H1 (cell line): ENCODE results near the gene PLCB1. TPM values are rescaled to one million over a fixed set of nuclear protein-coding genes. Genes with fewer than 3 reads are reported as not detected.

Experiments used
- ASH2L ChIP-seq: fragments of 200-600, 300-600 bp; sonication (generic); IDR thresholded peaks from one replicate; pipeline ENCODE4 v1.7.1; 2017; ENCODE audit warnings: low read length
- EGR1 ChIP-seq: IDR thresholded peaks from 2 replicates; pipeline ENCODE4 v1.6.1; 2011; ENCODE audit warnings: low read depth, low read length, borderline replicate concordance
- GTF2F1 ChIP-seq: IDR thresholded peaks from 2 replicates; pipeline ENCODE4 v1.6.1; 2012; ENCODE audit warnings: low read depth, low read length, improper control_type of control experiment, borderline replicate concordance
- JUND ChIP-seq: IDR thresholded peaks from 2 replicates; pipeline ENCODE4 v1.6.1; 2011; ENCODE audit warnings: mild to moderate bottlenecking, improper control_type of control experiment, low read length
- KDM4A ChIP-seq: IDR thresholded peaks from one replicate; pipeline ENCODE4 v1.7.1; 2012; ENCODE audit warnings: low read depth, mild to moderate bottlenecking, moderate library complexity, low read length, inconsistent platforms; ENCODE audit not compliant: severe bottlenecking
- RNF2 ChIP-seq: fragments of 200-900, 300-1000 bp; sonication (generic); IDR thresholded peaks from 2 replicates; pipeline ENCODE4 v1.7.1; 2016; ENCODE audit warnings: borderline replicate concordance, low read depth, mild to moderate bottlenecking, antibody characterized with exemption, low read length; ENCODE audit not compliant: poor library complexity, severe bottlenecking; ENCODE audit errors: missing control alignments
- polyA plus RNA-seq, 7 experiments: library from polyadenylated mRNA; depleted of rRNA in 3 of 7; stranded (reverse) in 5 of 7; unstranded in 2 of 7; fragments of >200 nt in 5 of 7; fragments of 200-250 nt in 2 of 7; gene quantifications; 1 replicate in 5 of 7; 2 replicates in 1 of 7; 4 replicates in 1 of 7; pipeline versions ENCODE4 v1.2.1 to v1.2.3, GENCODE V29; 2011 to 2013; ENCODE audit warnings: missing spikeins in 2 of 7, mixed read lengths in 2 of 7
- total RNA-seq: library from RNA; stranded (reverse); fragmentation: NEBNext Ultra II Directional; extraction: Animal tissue kit (Norgen Biotek cat#: 25700); gene quantifications from 2 replicates; pipeline ENCODE4 v1.2.1, GENCODE V29; 2021
- TF ChIP-seq, protein P1 (sequence below): fragments of 300-600 bp; sonication (generic); IDR thresholded peaks from 2 replicates; pipeline ENCODE4 v1.7.1; 2012; ENCODE audit warnings: low read length, moderate library complexity, mild to moderate bottlenecking, inconsistent platforms; ENCODE audit not compliant: insufficient replicate concordance
- TF ChIP-seq, protein P2 (sequence below): IDR thresholded peaks from 2 replicates; pipeline ENCODE4 v1.6.1; 2012; ENCODE audit warnings: inconsistent platforms
- TF ChIP-seq, protein P3 (sequence below): IDR thresholded peaks from 2 replicates; pipeline ENCODE4 v1.6.1; 2012; ENCODE audit warnings: low read length, inconsistent platforms

PLCB1 gene
- total and polyA plus RNA-seq, 2 of the 8 experiments (the other 6 are each of a cell fraction or from before 2014, with no cell fraction given): 2.6 to 9.1 TPM

DNA sequence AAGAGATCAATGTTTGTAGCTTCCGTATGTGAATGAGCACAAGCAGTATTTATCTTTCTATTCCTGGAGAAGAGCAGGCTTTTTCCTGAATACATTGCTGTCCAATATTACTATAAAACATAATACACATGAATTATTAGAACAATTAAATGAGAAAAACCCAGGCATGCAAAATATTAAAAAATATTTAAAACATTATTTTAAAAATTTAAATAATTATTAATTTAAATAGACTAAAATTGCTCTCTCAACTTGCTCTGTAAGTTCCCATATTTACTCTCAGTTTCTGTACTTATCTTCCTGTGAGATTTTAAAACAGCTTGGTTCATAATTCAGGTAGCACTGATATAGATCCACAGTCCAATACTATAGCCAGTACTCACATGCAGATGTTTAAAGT, 97.0 kb downstream of the PLCB1 start (continued):
- TF ChIP-seq, protein P1, sequence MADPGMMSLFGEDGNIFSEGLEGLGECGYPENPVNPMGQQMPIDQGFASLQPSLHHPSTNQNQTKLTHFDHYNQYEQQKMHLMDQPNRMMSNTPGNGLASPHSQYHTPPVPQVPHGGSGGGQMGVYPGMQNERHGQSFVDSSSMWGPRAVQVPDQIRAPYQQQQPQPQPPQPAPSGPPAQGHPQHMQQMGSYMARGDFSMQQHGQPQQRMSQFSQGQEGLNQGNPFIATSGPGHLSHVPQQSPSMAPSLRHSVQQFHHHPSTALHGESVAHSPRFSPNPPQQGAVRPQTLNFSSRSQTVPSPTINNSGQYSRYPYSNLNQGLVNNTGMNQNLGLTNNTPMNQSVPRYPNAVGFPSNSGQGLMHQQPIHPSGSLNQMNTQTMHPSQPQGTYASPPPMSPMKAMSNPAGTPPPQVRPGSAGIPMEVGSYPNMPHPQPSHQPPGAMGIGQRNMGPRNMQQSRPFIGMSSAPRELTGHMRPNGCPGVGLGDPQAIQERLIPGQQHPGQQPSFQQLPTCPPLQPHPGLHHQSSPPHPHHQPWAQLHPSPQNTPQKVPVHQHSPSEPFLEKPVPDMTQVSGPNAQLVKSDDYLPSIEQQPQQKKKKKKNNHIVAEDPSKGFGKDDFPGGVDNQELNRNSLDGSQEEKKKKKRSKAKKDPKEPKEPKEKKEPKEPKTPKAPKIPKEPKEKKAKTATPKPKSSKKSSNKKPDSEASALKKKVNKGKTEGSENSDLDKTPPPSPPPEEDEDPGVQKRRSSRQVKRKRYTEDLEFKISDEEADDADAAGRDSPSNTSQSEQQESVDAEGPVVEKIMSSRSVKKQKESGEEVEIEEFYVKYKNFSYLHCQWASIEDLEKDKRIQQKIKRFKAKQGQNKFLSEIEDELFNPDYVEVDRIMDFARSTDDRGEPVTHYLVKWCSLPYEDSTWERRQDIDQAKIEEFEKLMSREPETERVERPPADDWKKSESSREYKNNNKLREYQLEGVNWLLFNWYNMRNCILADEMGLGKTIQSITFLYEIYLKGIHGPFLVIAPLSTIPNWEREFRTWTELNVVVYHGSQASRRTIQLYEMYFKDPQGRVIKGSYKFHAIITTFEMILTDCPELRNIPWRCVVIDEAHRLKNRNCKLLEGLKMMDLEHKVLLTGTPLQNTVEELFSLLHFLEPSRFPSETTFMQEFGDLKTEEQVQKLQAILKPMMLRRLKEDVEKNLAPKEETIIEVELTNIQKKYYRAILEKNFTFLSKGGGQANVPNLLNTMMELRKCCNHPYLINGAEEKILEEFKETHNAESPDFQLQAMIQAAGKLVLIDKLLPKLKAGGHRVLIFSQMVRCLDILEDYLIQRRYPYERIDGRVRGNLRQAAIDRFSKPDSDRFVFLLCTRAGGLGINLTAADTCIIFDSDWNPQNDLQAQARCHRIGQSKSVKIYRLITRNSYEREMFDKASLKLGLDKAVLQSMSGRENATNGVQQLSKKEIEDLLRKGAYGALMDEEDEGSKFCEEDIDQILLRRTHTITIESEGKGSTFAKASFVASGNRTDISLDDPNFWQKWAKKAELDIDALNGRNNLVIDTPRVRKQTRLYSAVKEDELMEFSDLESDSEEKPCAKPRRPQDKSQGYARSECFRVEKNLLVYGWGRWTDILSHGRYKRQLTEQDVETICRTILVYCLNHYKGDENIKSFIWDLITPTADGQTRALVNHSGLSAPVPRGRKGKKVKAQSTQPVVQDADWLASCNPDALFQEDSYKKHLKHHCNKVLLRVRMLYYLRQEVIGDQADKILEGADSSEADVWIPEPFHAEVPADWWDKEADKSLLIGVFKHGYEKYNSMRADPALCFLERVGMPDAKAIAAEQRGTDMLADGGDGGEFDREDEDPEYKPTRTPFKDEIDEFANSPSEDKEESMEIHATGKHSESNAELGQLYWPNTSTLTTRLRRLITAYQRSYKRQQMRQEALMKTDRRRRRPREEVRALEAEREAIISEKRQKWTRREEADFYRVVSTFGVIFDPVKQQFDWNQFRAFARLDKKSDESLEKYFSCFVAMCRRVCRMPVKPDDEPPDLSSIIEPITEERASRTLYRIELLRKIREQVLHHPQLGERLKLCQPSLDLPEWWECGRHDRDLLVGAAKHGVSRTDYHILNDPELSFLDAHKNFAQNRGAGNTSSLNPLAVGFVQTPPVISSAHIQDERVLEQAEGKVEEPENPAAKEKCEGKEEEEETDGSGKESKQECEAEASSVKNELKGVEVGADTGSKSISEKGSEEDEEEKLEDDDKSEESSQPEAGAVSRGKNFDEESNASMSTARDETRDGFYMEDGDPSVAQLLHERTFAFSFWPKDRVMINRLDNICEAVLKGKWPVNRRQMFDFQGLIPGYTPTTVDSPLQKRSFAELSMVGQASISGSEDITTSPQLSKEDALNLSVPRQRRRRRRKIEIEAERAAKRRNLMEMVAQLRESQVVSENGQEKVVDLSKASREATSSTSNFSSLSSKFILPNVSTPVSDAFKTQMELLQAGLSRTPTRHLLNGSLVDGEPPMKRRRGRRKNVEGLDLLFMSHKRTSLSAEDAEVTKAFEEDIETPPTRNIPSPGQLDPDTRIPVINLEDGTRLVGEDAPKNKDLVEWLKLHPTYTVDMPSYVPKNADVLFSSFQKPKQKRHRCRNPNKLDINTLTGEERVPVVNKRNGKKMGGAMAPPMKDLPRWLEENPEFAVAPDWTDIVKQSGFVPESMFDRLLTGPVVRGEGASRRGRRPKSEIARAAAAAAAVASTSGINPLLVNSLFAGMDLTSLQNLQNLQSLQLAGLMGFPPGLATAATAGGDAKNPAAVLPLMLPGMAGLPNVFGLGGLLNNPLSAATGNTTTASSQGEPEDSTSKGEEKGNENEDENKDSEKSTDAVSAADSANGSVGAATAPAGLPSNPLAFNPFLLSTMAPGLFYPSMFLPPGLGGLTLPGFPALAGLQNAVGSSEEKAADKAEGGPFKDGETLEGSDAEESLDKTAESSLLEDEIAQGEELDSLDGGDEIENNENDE: no peak
- TF ChIP-seq ASH2L: no peak
- TF ChIP-seq KDM4A: no peak
- no peak for TF ChIP-seq EGR1
- TF ChIP-seq, protein P2, sequence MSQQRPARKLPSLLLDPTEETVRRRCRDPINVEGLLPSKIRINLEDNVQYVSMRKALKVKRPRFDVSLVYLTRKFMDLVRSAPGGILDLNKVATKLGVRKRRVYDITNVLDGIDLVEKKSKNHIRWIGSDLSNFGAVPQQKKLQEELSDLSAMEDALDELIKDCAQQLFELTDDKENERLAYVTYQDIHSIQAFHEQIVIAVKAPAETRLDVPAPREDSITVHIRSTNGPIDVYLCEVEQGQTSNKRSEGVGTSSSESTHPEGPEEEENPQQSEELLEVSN: no peak
- TF ChIP-seq JUND: no peak
- TF ChIP-seq, protein P3, sequence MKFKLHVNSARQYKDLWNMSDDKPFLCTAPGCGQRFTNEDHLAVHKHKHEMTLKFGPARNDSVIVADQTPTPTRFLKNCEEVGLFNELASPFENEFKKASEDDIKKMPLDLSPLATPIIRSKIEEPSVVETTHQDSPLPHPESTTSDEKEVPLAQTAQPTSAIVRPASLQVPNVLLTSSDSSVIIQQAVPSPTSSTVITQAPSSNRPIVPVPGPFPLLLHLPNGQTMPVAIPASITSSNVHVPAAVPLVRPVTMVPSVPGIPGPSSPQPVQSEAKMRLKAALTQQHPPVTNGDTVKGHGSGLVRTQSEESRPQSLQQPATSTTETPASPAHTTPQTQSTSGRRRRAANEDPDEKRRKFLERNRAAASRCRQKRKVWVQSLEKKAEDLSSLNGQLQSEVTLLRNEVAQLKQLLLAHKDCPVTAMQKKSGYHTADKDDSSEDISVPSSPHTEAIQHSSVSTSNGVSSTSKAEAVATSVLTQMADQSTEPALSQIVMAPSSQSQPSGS: no peak
- no peak for TF ChIP-seq RNF2
- TF ChIP-seq GTF2F1: no peak
